ENCODE data around the gene IRF3. TPM values are rescaled to one million over a fixed set of nuclear protein-coding genes. Genes with fewer than 3 reads are reported as not detected.

The IRF3 gene
- total and polyA plus RNA-seq, 3 experiments from 2014 or later: 81.7 to 127 (median 118) TPM

DNA sequence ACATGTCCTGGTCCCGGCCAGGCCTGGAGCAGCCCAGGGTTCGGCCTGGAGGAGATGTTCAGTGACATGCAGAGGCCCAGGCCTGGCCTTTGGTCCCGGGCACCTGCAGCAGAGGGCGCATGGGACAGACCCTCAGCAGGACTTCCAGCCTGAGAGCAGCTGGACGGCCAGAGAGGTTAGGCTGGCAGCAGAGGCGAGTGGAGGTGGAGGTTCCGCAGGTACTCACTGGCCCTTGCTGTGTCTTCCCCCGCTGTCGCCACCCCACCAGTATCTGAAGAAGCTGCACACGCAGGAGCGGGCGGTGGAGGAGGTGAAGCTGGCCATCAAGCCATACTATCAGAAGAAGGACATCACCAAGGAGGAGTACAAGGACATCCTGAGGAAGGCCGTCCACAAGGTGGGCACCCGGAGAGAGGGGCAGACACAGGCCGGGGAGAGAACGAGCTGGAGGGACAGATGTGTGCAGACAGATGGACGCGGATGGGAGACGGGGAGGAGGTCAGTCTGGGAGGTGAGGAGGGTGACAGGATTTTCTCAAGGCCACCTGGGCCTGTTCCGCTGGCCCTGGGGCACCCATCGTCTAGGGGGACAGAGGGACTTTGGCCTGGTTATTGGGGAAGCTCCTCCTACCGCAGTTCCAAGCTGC is 8.0 kb downstream of the IRF3 start:
- Histone ChIP-seq H3K4me3 (ENCODE audit: low read length) (no peak overlapping the region), H3K4me1 (ENCODE audit: insufficient read depth, low read length) (peaks cover 8% of the 10 kb centered on the region), H3K27ac (ENCODE audit: low read depth, low read length) (no peak overlapping the region), H3K9me3 (ENCODE audit: low read length) (no peaks in the 10 kb centered on the region), H3K36me3 (ENCODE audit: insufficient read depth, low read length) (peaks cover 54% of the 10 kb centered on the region), H3K27me3 (ENCODE audit: insufficient read depth, low read length, poor library complexity, severe bottlenecking) (no peaks in the 10 kb centered on the region)
- Mint-ChIP-seq H3K27ac (peak overlapping the region in 6 of 8 donors; percentile 29 to 86 (median 64)), H3K4me3 (peak overlapping the region in 1 of 7 donors; percentile 50), H3K36me3 (peaks cover 0 to 87% (median 5%) of the 10 kb centered on the region in 3 donors), H3K4me1 (peaks cover 3 to 22% (median 7%) of the 10 kb centered on the region in 3 donors), H3K9me3 (no peaks in the 10 kb centered on the region), H3K27me3 (no peaks in the 10 kb centered on the region)
- ChIA-PET POLR2A (interaction anchor here (0.6 kb wide), 1 partner anchor 45 kb away, joined by 4 read pairs; no protein-coding TSS in a partner anchor), CTCF (interaction anchor here (1.1 to 1.6 kb wide), 2 partner anchors 15 to 23 kb away, joined by 3 to 5 read pairs; no protein-coding TSS in a partner anchor)
- no peak for DNase-seq

DNA sequence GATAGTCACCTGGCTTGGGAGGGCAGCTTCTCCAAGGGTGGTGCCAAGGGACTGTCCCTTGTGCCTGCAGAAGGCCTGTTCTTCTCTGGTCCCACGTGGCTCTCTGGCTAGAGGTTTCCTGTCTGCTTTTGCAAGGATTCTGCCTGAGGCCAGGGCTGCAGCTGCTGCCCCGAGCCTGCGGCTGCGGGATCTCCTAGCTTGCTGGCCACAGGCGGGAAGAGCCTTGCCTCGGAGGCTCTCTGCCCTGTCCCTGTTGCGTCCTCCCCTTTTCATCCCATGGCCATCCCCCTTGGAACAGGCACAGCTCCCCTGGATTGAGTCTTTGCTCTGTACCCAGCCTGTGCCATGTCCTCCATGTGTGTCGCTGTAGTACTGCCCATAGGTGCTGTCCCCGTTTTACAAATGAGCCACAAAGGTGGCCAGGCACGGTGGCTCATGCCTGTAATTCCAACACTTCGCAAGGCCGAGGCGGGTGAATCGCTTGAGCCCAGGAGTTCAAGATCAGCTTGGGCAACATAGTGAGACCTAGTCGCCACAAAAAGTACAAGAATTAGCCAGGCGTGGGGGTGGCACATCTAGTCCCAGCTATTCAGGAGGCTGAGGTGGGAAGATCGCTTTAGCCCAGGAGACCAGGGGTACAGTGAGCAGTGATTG is 9.1 kb downstream of the IRF3 start:
- peak overlapping the region in 5 of 8 donors; percentile 11 to 50 (median 42) for H3K27ac Mint-ChIP-seq

GRCh38 chr19:49655570-49656455 is 9.8 kb downstream of the IRF3 start:
- peak overlapping the region in 5 of 8 donors; percentile 15 to 72 (median 59) for H3K27ac Mint-ChIP-seq
- no peak for DNase-seq
- no peaks in the 10 kb centered on the region for H3K9me3 ChIP-seq (ENCODE audit: low read length)
- ChIA-PET POLR2A (interaction anchor here (0.6 kb wide), 1 partner anchor 425 kb away, joined by 3 read pairs; no protein-coding TSS in a partner anchor), CTCF (interaction anchor here (1.1 to 2.6 kb wide), 3 partner anchors 13 to 17 kb away, joined by 3 to 8 read pairs (median 3); partner anchors contain the start of gene SCAF1)
- no peaks in the 10 kb centered on the region for H3K4me1 ChIP-seq (ENCODE audit: insufficient read depth, low read length)
- H3K4me3 ChIP-seq (ENCODE audit: low read length): no peak overlapping the region
- H3K36me3 ChIP-seq (ENCODE audit: insufficient read depth, low read length): peaks cover 41% of the 10 kb centered on the region
- no peaks in the 10 kb centered on the region for H3K27me3 Mint-ChIP-seq
- no peak overlapping the region for H3K27ac ChIP-seq (ENCODE audit: low read depth, low read length)
- H3K4me3 Mint-ChIP-seq: no peak overlapping the region
- no peaks in the 10 kb centered on the region for H3K27me3 ChIP-seq (ENCODE audit: insufficient read depth, low read length, poor library complexity, severe bottlenecking)
- peaks cover 0 to 77% (median 5%) of the 10 kb centered on the region in 3 donors for H3K36me3 Mint-ChIP-seq
- no peaks in the 10 kb centered on the region for H3K9me3 Mint-ChIP-seq
- H3K4me1 Mint-ChIP-seq: peaks cover 0 to 17% (median 5%) of the 10 kb centered on the region in 3 donors

More for the DNA sequence above, 9.1 kb downstream of the IRF3 start:
- H3K36me3 ChIP-seq (ENCODE audit: insufficient read depth, low read length): peaks cover 44% of the 10 kb centered on the region
- no peak overlapping the region for H3K4me3 ChIP-seq (ENCODE audit: low read length)
- ChIA-PET POLR2A (interaction anchor here (0.6 kb wide), 2 partner anchors 44 to 426 kb away, joined by 3 to 4 read pairs; no protein-coding TSS in a partner anchor), CTCF (interaction anchor here (1.1 to 2.6 kb wide), 3 partner anchors 14 to 24 kb away, joined by 3 to 8 read pairs (median 3); partner anchors contain the start of gene SCAF1)
- H3K27me3 Mint-ChIP-seq: no peaks in the 10 kb centered on the region
- H3K27me3 ChIP-seq (ENCODE audit: insufficient read depth, low read length, poor library complexity, severe bottlenecking): no peaks in the 10 kb centered on the region
- H3K4me1 Mint-ChIP-seq: peaks cover 0 to 17% (median 5%) of the 10 kb centered on the region in 3 donors
- no peaks in the 10 kb centered on the region for H3K9me3 Mint-ChIP-seq
- no peak overlapping the region for H3K4me3 Mint-ChIP-seq
- peaks cover 0 to 82% (median 5%) of the 10 kb centered on the region in 3 donors for H3K36me3 Mint-ChIP-seq
- H3K4me1 ChIP-seq (ENCODE audit: insufficient read depth, low read length): no peaks in the 10 kb centered on the region
- H3K9me3 ChIP-seq (ENCODE audit: low read length): no peaks in the 10 kb centered on the region
- no peak overlapping the region for H3K27ac ChIP-seq (ENCODE audit: low read depth, low read length)
- DNase-seq: no peak

DNA sequence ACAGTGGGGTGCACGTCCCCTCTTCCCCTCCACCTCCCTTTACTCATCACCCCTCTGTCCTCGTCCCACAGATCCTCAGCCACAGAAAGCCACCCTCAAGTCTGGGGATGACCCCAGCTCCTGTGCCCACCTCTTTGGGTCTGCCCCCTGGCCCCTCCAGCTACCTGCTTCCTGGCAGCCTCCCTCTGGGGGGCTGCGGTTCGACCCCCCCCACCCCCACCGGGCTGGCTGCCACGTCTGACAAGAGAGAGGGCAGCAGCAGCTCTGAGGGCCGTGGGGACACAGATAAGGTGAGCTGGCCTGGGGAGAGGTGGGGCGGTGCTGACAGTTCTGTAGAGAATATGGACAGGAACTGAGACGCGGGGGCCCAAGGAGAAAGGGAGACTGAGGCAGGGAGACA is 11.1 kb downstream of the IRF3 start:
- H3K36me3 ChIP-seq (ENCODE audit: insufficient read depth, low read length): peaks cover 44% of the 10 kb centered on the region
- H3K9me3 Mint-ChIP-seq: no peaks in the 10 kb centered on the region
- no peaks in the 10 kb centered on the region for H3K27me3 Mint-ChIP-seq
- no peaks in the 10 kb centered on the region for H3K9me3 ChIP-seq (ENCODE audit: low read length)
- H3K4me1 Mint-ChIP-seq: peaks cover 0 to 9% (median 2%) of the 10 kb centered on the region in 3 donors
- H3K4me3 ChIP-seq (ENCODE audit: low read length): no peak overlapping the region
- ChIA-PET CTCF (interaction anchor here (2.6 kb wide), 1 partner anchor 12 kb away, joined by 8 read pairs; the partner anchor contains the start of gene SCAF1), POLR2A (no interaction called here)
- H3K36me3 Mint-ChIP-seq: peaks cover 0 to 77% (median 1%) of the 10 kb centered on the region in 3 donors
- H3K27ac ChIP-seq (ENCODE audit: low read depth, low read length): no peak overlapping the region
- H3K4me1 ChIP-seq (ENCODE audit: insufficient read depth, low read length): no peaks in the 10 kb centered on the region
- DNase-seq: no peak
- no peak overlapping the region for H3K4me3 Mint-ChIP-seq
- peak overlapping the region in 2 of 8 donors; percentile 50 to 74 for H3K27ac Mint-ChIP-seq
- H3K27me3 ChIP-seq (ENCODE audit: insufficient read depth, low read length, poor library complexity, severe bottlenecking): no peaks in the 10 kb centered on the region

- Histone ChIP-seq H3K4me3 (ENCODE audit: low read length) (no peak overlapping the region), H3K27ac (ENCODE audit: low read depth, low read length) (no peak overlapping the region), H3K9me3 (ENCODE audit: low read length) (no peaks in the 10 kb centered on the region), H3K27me3 (ENCODE audit: insufficient read depth, low read length, poor library complexity, severe bottlenecking) (no peaks in the 10 kb centered on the region), H3K4me1 (ENCODE audit: insufficient read depth, low read length) (no peaks in the 10 kb centered on the region), H3K36me3 (ENCODE audit: insufficient read depth, low read length) (peaks cover 34% of the 10 kb centered on the region)
- Mint-ChIP-seq H3K36me3 (peaks cover 0 to 75% (median 1%) of the 10 kb centered on the region in 3 donors), H3K27me3 (no peaks in the 10 kb centered on the region), H3K4me3 (no peak overlapping the region), H3K27ac (no peak overlapping the region), H3K9me3 (no peaks in the 10 kb centered on the region), H3K4me1 (peaks cover 0 to 4% (median 2%) of the 10 kb centered on the region in 3 donors)
- DNase-seq: no peak
- ChIA-PET CTCF (no interaction called here), POLR2A (interaction anchor here (1.0 kb wide), 1 partner anchor 12 kb away, joined by 3 read pairs; the partner anchor contains the start of genes BCL2L12 and IRF3)
Observed at GRCh38 chr19:49653466-49653806, 12.2 kb downstream of the IRF3 start.

GRCh38 chr19:49652551-49653465 is 12.8 kb downstream of the IRF3 start:
- H3K4me1 ChIP-seq (ENCODE audit: insufficient read depth, low read length): no peaks in the 10 kb centered on the region
- ChIA-PET CTCF (no interaction called here), POLR2A (interaction anchor here (1.0 kb wide), 1 partner anchor 12 kb away, joined by 3 read pairs; the partner anchor contains the start of genes BCL2L12 and IRF3)
- no peaks in the 10 kb centered on the region for H3K27me3 ChIP-seq (ENCODE audit: insufficient read depth, low read length, poor library complexity, severe bottlenecking)
- H3K27ac ChIP-seq (ENCODE audit: low read depth, low read length): no peak overlapping the region
- H3K9me3 ChIP-seq (ENCODE audit: low read length): no peaks in the 10 kb centered on the region
- Mint-ChIP-seq H3K9me3 (no peaks in the 10 kb centered on the region), H3K36me3 (peaks cover 0 to 73% (median 1%) of the 10 kb centered on the region in 3 donors), H3K4me1 (peaks cover 0 to 4% (median 2%) of the 10 kb centered on the region in 3 donors), H3K4me3 (no peak overlapping the region), H3K27ac (no peak overlapping the region), H3K27me3 (no peaks in the 10 kb centered on the region)
- DNase-seq: peak in 1 of 5 donors; percentile 44
- H3K36me3 ChIP-seq (ENCODE audit: insufficient read depth, low read length): peaks cover 34% of the 10 kb centered on the region
- no peak overlapping the region for H3K4me3 ChIP-seq (ENCODE audit: low read length)
